Kidney (tissue), 14 donors: ENCODE measurements around the gene UBAC1. TPM values are rescaled to one million over a fixed set of nuclear protein-coding genes. Genes with fewer than 3 reads are reported as not detected.
"Not testable (repeated sequence)": the region's sequence is repeated elsewhere in the genome, so short reads cannot be mapped to it uniquely, and the experiment has no call there.

ENCODE experiments used
- DNase-seq, 5 donors: peaks; one replicate each; pipeline ENCODE4 v3.0.0-alpha.2; 2013 to 2020
- FAIRE-seq: peaks from 2 replicates; lab custom pipeline; 2012; peaks lifted over from hg19 to GRCh38; lab: Jason Lieb, UNC
- H3K27ac ChIP-seq, 2 donors: one replicate each; pipeline ENCODE4 v1.7.0; 2013; ENCODE audit warnings: low read depth in 2 of 2, low read length in 2 of 2, inconsistent platforms in 1 of 2
- H3K27me3 ChIP-seq: one replicate; pipeline ENCODE4 v1.7.1; 2013; ENCODE audit warnings: low read length, inconsistent platforms; ENCODE audit not compliant: control insufficient read depth, insufficient read depth
- H3K36me3 ChIP-seq, 3 donors: one replicate each; pipeline versions ENCODE4 v1.7.0 to v1.7.1; 2013; ENCODE audit warnings: low read length in 3 of 3, control low read depth in 1 of 3, inconsistent platforms in 1 of 3; ENCODE audit not compliant: insufficient read depth in 3 of 3, control insufficient read depth in 2 of 3
- H3K4me1 ChIP-seq, 3 donors: one replicate each; pipeline versions ENCODE4 v1.7.0 to v1.7.1; 2013; ENCODE audit warnings: low read length in 3 of 3, inconsistent platforms in 1 of 3, low read depth in 1 of 3; ENCODE audit not compliant: control insufficient read depth in 2 of 3, insufficient read depth in 2 of 3
- H3K4me3 ChIP-seq, 3 donors: one replicate each; pipeline versions ENCODE4 v1.7.0 to v1.8.1; 2013; ENCODE audit warnings: low read length in 3 of 3, control low read depth in 1 of 3, inconsistent platforms in 1 of 3
- H3K9ac ChIP-seq, 3 donors: one replicate each; pipeline versions ENCODE4 v1.7.0 to v1.7.1; 2013; ENCODE audit warnings: low read length in 3 of 3, control low read depth in 1 of 3, inconsistent platforms in 1 of 3
- H3K9me3 ChIP-seq, 3 donors: one replicate each; pipeline versions ENCODE4 v1.7.0 to v1.7.1; 2013; ENCODE audit warnings: low read length in 3 of 3, control low read depth in 1 of 3, inconsistent platforms in 1 of 3; ENCODE audit not compliant: control insufficient read depth in 2 of 3, insufficient read depth in 1 of 3
- intact Hi-C: fragments of 100-400 bp; cut with DNase I; formaldehyde crosslinking; loops from one replicate; pipeline ENCODE4 v1.11.1; 2022
- polyA plus RNA-seq: library from polyadenylated mRNA; stranded (reverse); fragments of 350-450 nt; fragmentation: Illumina TruSeq; extraction: RNeasy Lipid Tissue Mini Kit (QIAGEN cat#74804); gene quantifications from one replicate; pipeline ENCODE4 v1.2.3, GENCODE V29; 2014; ENCODE audit warnings: low read depth, low replicate concordance; ENCODE audit not compliant: insufficient read depth
- total RNA-seq: library from RNA; stranded (reverse); fragmentation: NEBNext Ultra II Directional; extraction: Animal tissue kit (Norgen Biotek cat#: 25700); gene quantifications from one replicate; pipeline ENCODE4 v1.2.1, GENCODE V29; 2021
- TF ChIP-seq, protein P1 (sequence below): IDR thresholded peaks from 3 replicates; pipeline ENCODE4 v1.5.1; 2012; ENCODE audit warnings: mild to moderate bottlenecking, moderate library complexity, borderline replicate concordance; ENCODE audit not compliant: insufficient read depth; ENCODE audit errors: extremely low read depth
- donor health status: control.
- donor health status: control.
- donor health status: control.
- donor health status: control.
- donor health status: control.
- donor health status: DM: yes; HTN: yes; CAD: no.
- donor health status: Normal renal cell carcinoma (clear cell type).

UBAC1 gene
- total and polyA plus RNA-seq, 2 donors from 2014 or later, result 40.2 to 52.6 TPM

DNA sequence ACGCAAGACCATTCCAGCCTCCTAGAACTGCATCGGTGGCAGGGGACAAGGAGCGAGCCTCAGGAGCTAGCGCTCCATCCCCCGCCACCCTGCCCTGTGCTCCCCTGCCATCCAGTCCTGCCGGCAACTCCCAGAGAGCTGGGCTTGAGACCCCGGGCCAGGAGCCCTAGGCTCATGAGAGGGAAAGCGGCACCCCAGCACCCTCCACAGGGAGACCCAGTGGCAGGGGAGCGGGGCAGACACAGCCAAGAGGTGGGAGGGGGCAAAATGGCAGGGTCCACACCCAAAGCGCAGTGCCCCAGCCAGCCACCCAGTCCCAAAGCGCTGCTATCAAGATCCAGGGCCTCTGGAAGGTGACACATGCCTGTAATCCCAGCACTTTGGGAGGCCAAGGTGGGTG, 12.7 kb downstream of the UBAC1 start:
- DNase-seq (peak in 1 of 5 donors; percentile 64), FAIRE-seq (no peak)
- Histone ChIP-seq H3K9ac (no peak overlapping the region), H3K4me3 (no peak overlapping the region), H3K27me3 (no peaks in the 10 kb centered on the region), H3K9me3 (no peaks in the 10 kb centered on the region), H3K36me3 (peaks cover 0 to 53% (median 32%) of the 10 kb centered on the region in 3 donors), H3K4me1 (peaks cover 0 to 2% (median 0%) of the 10 kb centered on the region in 3 donors), H3K27ac (no peak overlapping the region)
- intact Hi-C loops, result no loop called here
- TF ChIP-seq, protein P1, sequence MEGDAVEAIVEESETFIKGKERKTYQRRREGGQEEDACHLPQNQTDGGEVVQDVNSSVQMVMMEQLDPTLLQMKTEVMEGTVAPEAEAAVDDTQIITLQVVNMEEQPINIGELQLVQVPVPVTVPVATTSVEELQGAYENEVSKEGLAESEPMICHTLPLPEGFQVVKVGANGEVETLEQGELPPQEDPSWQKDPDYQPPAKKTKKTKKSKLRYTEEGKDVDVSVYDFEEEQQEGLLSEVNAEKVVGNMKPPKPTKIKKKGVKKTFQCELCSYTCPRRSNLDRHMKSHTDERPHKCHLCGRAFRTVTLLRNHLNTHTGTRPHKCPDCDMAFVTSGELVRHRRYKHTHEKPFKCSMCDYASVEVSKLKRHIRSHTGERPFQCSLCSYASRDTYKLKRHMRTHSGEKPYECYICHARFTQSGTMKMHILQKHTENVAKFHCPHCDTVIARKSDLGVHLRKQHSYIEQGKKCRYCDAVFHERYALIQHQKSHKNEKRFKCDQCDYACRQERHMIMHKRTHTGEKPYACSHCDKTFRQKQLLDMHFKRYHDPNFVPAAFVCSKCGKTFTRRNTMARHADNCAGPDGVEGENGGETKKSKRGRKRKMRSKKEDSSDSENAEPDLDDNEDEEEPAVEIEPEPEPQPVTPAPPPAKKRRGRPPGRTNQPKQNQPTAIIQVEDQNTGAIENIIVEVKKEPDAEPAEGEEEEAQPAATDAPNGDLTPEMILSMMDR, result no peak

DNA sequence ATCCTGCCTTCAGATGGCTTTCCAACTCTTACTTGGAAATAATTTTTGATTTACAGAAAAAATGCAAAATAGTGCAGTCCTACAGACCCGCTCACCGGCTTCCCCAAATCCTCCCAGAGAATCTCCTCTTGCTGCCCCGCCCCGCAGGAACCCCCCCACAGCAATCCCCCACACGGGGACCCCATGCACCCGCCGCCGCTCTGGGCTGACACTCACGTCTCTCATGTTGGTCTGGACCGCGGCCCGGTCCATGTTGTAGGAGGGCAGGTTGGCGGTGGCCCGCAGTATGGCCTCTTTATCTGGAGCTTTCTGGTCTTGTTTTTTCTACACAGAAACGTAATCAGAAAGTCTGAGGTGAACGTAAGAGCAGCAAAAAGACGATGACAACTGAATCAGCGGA, 13.6 kb downstream of the UBAC1 start:
- Histone ChIP-seq H3K4me3 (no peak overlapping the region), H3K36me3 (peaks cover 0 to 48% (median 32%) of the 10 kb centered on the region in 3 donors)
- no peak for DNase-seq

DNA sequence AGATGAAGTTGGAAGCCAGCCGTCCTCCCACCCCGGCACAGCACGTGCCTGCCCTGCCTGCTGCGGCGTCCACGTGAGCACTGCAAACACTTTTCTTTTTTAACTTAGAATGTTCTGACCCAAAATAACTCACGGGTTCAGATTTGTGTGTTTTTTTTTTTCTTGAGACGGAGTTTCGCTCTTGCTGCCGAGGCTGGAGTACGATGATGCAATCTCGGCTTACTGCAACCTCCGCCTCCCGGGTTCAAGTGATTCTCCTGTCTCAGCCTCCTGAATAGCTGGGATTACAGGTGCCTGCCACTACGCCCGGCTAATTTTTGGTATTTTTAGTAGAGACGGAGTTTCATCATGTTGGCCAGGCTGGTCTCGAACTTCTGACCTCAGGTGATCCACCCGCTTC, 14.1 kb downstream of the UBAC1 start:
- DNase-seq, H3K27ac ChIP-seq, H3K4me3 ChIP-seq, H3K9ac ChIP-seq, FAIRE-seq, H3K9me3 ChIP-seq, intact Hi-C loops, H3K4me1 ChIP-seq, H3K27me3 ChIP-seq: not testable (repeated sequence)
- H3K36me3 ChIP-seq, result peaks cover 0 to 44% (median 28%) of the 10 kb centered on the region in 3 donors

More for the DNA sequence above, 13.6 kb downstream of the UBAC1 start:
- Histone ChIP-seq H3K27me3 (no peaks in the 10 kb centered on the region), H3K9me3 (no peaks in the 10 kb centered on the region), H3K27ac (no peak overlapping the region), H3K4me1 (peaks cover 0 to 2% (median 0%) of the 10 kb centered on the region in 3 donors), H3K9ac (no peak overlapping the region)
- TF ChIP-seq, protein P1, result no peak
- FAIRE-seq, result no peak
- intact Hi-C loops, result no loop called here

DNA sequence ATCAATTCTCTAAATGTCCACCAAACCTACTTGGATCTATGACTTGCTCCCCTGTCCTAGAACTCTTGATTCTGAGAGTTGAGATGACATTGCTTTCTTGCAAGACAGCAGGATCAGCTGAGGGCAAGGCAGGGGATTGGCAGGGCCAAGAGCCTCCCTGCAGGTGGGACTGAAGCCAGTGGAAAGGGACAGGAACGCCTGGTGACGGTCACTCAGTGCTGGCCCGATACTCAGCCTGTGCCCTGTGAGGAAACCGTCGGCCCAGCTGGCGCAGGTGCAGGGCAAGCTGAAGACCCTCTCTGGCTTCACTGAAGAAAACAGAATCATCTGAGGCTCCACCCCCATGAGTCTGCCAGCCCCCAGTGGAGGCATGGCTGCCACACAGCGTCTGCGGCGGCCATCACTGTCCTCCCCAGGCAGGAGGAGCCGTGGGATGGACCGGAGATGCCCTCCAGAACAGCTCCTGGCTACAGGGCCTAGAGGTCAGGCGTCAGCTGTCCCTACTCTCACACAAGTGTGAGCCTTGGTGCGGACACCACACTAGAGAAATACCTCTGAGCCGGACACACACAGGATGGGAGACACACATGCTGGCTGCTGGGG, 14.7 kb downstream of the UBAC1 start:
- Histone ChIP-seq H3K36me3 (peaks cover 0 to 49% (median 26%) of the 10 kb centered on the region in 3 donors), H3K27ac (no peak overlapping the region), H3K4me3 (no peak overlapping the region), H3K9me3 (no peaks in the 10 kb centered on the region), H3K27me3 (no peaks in the 10 kb centered on the region), H3K4me1 (no peaks in the 10 kb centered on the region), H3K9ac (no peak overlapping the region)
- TF ChIP-seq, protein P1, result no peak
- intact Hi-C loops, result no loop called here
- FAIRE-seq, result no peak
- DNase-seq, result no peak
